K562 (cell line): ENCODE measurements around the gene HSPA1L. TPM values are rescaled to one million over a fixed set of nuclear protein-coding genes. Genes with fewer than 3 reads are reported as not detected.
A peak's percentile ranks its signal among the peaks of the same experiment; 100 is the strongest.

Experiments
- CBX2 ChIP-seq: fragments of 200-600 bp; sonication (generic); IDR thresholded peaks from one replicate; pipeline ENCODE4 v1.6.1; 2012; ENCODE audit warnings: mild to moderate bottlenecking, low read length, inconsistent platforms; ENCODE audit not compliant: insufficient read depth, poor library complexity, severe bottlenecking
- DPF2 ChIP-seq: fragments of 450-650 bp; IDR thresholded peaks from 2 replicates; pipeline ENCODE4 v1.6.1; 2016
- FOXJ2 ChIP-seq: fragments of 200-800 bp; sonication (Bioruptor generic); IDR thresholded peaks from 2 replicates; pipeline ENCODE4 v1.6.1; 2016; ENCODE audit warnings: missing genetic modification characterization, missing compliant biosample characterization
- MGA ChIP-seq: fragments of 450-650 bp; IDR thresholded peaks from 2 replicates; pipeline ENCODE4 v1.6.1; 2016; ENCODE audit warnings: mild to moderate bottlenecking, moderate library complexity
- NR2C1 ChIP-seq, 2 experiments: fragments of 450-650 bp; IDR thresholded peaks; 2 replicates each; pipeline ENCODE4 v1.6.1; 2017; ENCODE audit warnings: mild to moderate bottlenecking in 2 of 2, antibody characterized with exemption in 1 of 2, inconsistent platforms in 1 of 2, missing compliant biosample characterization in 1 of 2, missing genetic modification characterization in 1 of 2
- RBBP5 ChIP-seq: fragments of 200-600 bp; sonication (generic); IDR thresholded peaks from 2 replicates; pipeline ENCODE4 v1.6.1; 2012; ENCODE audit warnings: borderline replicate concordance, mild to moderate bottlenecking, low read length, control low read depth, inconsistent platforms; ENCODE audit not compliant: insufficient read depth, poor library complexity, severe bottlenecking
- RBFOX2 ChIP-seq: fragments of 200-400 bp; formaldehyde crosslinking; IDR thresholded peaks from 2 replicates; pipeline ENCODE4 v1.6.1; 2017; ENCODE audit warnings: low read depth, mild to moderate bottlenecking, low read length, moderate library complexity
- STAT6 ChIP-seq: sonication (generic); formaldehyde crosslinking; IDR thresholded peaks from 2 replicates; pipeline ENCODE4 v1.8.1; 2023; ENCODE audit warnings: mild to moderate bottlenecking, missing genetic modification reagents
- USF2 ChIP-seq: sonication (generic); formaldehyde crosslinking; IDR thresholded peaks from 2 replicates; pipeline ENCODE4 v1.5.0; 2020; ENCODE audit warnings: missing genetic modification reagents
- ZNF143 ChIP-seq: sonication (generic); formaldehyde crosslinking; IDR thresholded peaks from 2 replicates; pipeline ENCODE4 v1.9.0; 2022; ENCODE audit warnings: mild to moderate bottlenecking, missing genetic modification reagents
- ZNF561 ChIP-seq: fragments of 450-650 bp; formaldehyde crosslinking; conservative IDR thresholded peaks from 2 replicates; pipeline ENCODE4 v1.4.0; 2020; ENCODE audit warnings: mild to moderate bottlenecking, moderate library complexity
- polyA plus RNA-seq, 8 experiments: library from polyadenylated mRNA; depleted of rRNA in 4 of 8; stranded (reverse) in 5 of 8; unstranded in 3 of 8; fragments of >200 nt; fragmentation: Nextera tagmentation in 2 of 8; fragmentation: Illumina TruSeq in 1 of 8; extraction: Ambion mirVana in 2 of 8; extraction: Trizol in 1 of 8; gene quantifications; 2 replicates each; pipeline versions ENCODE4 v1.2.1 to v1.2.3, GENCODE V29; 2011 to 2014; ENCODE audit warnings: inconsistent platforms in 1 of 8, missing spikeins in 1 of 8
- total RNA-seq, 7 experiments: library from RNA; depleted of rRNA in 6 of 7; stranded (reverse); fragments of >200 nt in 6 of 7; fragmentation: Illumina TruSeq in 2 of 7; extraction: Trizol in 2 of 7; gene quantifications; 2 replicates each; pipeline versions ENCODE4 v1.2.1 to v1.2.3, GENCODE V29; 2011 to 2021; ENCODE audit warnings: low replicate concordance in 1 of 7

HSPA1L gene
- total and polyA plus RNA-seq, 9 of the 15 experiments (the other 6 are each of a cell fraction or from before 2014, with no cell fraction given), result 0.14 to 2.1 (median 1.3) TPM

GRCh38 chr6:31827286-31828079 is 12.4 kb upstream of the HSPA1L start, which contains the start of gene HSPA1B (continued):
- TF ChIP-seq FOXJ2 (tag) (no peak), STAT6 (CRISPR knock-in tag) (peak; percentile 96; the same call in 1 of the 2 replicates), ZNF143 (no peak; the same call in 1 of the 2 replicates), RBFOX2 (peak; percentile 97), RBBP5 (no peak), USF2 (CRISPR knock-in tag) (no peak), MGA (no peak), CBX2 (no peak), ZNF561 (CRISPR knock-in tag) (peak; percentile 68; the same call in 1 of the 2 replicates), NR2C1 (IDR thresholded peaks at IDR 0.05) (no peak), NR2C1 (tag; IDR thresholded peaks at IDR 0.05) (no peak), DPF2 (no peak)
